Esophagus squamous epithelium (tissue), 4 donors: ENCODE results near the gene MOCOS.

Experiments
- CTCF ChIP-seq, 6 experiments: fragments of 450-650 bp in 4 of 6; fragments of 200-600 bp in 2 of 6; sonication (generic) in 2 of 6; IDR thresholded peaks; one replicate each; pipeline ENCODE4 v1.5.1; 2016 to 2019; ENCODE audit warnings: antibody characterized with exemption in 6 of 6, mild to moderate bottlenecking in 4 of 6, moderate library complexity in 4 of 6
- POLR2A ChIP-seq, 4 donors: fragments of 450-650 bp; IDR thresholded peaks; one replicate each; pipeline ENCODE4 v1.6.1; 2017; ENCODE audit warnings: antibody characterized with exemption in 4 of 4, mild to moderate bottlenecking in 4 of 4, moderate library complexity in 3 of 4

- TF ChIP-seq CTCF (IDR thresholded peaks at IDR 0.05) = no peak
- TF ChIP-seq POLR2A (IDR thresholded peaks at IDR 0.05) = no peak
Observed at GRCh38 chr18:36312806-36313395, 125.6 kb downstream of the MOCOS start.
